ENCODE results near the gene RPEL1.

Gene RPEL1

DNA sequence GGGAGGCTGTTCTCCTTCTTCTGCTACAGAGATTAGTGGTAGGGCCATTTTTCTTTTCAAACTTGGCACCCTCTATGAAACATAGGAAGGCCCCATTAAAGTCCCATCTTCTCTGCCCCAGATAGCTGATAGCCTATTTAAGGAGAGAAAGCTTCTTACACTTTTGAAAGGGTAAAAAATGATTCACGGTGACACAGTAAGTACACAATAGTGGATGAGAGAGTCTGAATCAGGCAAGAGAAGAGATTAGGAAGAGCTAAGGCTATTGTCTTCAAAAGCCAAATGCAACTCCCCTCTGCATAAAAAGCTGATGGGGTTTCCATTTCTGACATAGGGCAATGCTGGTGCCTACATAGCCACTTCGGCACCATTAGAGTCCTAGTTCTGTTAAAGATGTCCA lies 34.8 kb downstream of the RPEL1 start:
- DNase-seq = no peak

DNA sequence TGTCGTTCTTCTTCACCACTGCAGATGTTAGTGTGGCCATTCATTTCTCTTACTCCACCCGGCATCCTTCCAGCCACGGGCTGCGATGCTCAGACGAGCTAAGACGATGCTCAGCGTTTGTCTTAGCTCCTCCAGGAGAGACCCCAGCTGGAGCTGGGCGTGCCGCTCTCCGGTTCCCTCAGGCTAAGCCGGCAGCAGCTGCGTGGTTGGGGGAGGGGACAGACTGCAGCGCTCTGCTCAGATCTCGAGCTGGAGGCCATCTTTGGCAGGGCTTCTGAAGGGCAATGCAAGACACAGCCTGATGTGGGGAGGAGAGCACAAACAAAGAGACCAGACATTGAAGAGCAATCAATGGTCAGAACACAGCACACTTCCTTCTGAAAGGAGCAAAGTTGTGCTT lies 36.1 kb downstream of the RPEL1 start:
- DNase-seq = no peak

DNA sequence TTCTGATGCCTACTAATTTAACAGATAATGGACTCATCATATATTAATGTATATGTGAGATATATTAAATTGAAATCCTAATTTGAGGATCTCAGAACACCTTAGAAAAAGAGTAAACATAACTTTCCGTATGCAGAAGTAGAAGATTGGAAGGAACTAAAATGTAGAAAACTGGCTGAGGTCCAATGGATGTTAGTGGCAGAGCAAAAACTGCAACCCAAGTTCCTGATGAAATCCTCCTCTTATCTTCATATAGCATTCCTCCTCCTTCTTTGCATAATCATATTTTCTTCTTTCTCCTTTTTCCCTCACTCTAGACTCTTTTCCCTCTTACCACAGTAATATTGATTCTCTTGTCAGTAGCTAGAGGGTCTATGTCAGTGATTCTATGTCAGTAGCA lies 37.3 kb downstream of the RPEL1 start:
- no peak for DNase-seq

DNA sequence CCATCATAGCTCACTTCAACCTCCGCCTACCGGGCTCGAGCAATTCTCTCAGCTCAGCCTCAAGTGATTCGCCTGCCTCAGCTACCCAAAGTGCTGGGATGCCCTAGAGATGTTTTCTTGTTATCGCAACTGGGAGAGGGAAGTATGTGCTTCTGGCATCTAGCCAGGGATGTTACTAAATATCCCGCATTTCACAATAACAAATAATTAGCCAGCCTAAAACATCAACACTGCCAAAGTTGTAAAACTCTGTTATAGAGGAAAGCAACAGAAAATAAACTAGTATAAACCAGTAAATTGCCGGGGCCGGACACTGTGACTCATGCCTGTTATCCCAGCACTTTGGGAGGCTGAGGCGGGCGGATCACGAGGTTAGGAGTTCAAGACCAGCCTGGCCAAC lies 38.5 kb downstream of the RPEL1 start:
- DNase-seq = no peak

DNA sequence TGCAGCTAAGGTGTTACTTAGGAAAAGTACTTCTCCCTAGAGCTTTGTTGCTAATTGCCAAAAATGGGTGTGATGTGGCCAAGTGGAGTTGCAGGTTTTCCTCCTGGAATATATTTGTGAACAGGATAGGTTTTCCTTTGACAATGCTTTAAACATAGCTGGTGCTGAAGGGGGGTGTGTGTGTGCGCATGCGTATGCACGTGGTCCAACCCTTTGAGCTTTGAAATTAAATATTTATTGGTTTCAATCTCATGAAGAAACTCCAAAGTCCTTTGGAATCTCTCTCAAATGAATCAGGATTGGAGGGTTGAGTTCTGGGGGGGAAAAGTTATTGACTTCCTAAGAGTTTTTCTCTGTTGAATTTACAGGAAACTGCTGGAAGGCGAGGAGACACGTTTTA lies 42.3 kb downstream of the RPEL1 start:
- no peak for DNase-seq

DNA sequence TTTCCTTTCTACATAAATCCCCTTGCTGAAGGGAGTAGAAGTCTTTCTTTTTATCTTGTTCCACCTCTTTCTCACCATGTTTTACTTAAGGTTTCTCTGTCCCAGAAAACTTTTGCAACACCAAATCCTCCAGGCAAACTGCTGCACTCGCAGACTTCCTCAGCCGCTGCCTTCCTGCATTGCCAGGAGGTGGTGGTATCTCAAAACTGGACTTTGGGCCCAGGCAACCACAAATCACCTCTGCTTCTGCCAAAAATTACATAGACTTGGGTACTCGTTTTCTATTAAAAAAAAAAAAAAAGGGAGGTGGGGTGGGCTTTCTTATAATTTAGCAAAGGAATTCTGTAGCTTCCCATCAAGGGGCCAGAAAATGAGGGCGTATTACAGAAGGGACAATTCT lies 45.9 kb downstream of the RPEL1 start:
- no peak for DNase-seq

DNA sequence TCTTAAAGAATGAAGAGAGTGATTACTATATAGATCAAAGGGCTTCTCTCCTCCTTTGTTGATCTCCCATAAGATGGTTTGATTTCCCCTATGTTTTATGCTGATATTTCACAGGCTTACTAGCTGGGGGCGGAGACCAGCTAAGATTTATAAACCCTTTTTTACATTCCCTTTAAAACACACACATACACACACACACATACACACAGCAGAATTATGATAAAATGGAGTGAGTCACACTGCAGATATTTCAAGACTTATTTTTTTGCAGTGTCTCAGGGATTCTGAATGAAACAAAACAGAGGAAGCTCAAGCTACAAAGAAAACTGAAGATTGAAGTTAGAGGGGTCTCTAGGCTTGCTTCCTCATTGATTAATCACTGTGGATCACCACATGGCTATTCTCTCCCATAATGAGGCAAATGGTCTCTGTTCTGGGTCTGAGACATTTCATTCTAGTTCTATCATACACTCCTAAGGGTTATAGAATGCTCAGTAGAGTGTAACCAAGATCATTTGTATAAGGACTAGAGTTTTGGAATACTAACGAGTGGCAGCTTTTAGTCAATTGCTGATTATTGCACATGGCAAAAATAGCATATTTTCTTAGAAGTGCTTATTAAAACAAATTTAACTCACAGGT lies 49.8 kb downstream of the RPEL1 start:
- no peak for DNase-seq

All from activated gamma-delta T cell treated with Interleukin-2 at 50 U/mL for 16 hours (primary cell).